ENCODE data around the gene ACTL6B. TPM values are rescaled to one million over a fixed set of nuclear protein-coding genes. Genes with fewer than 3 reads are reported as not detected.
"Not testable (repeated sequence)": the region's sequence is repeated elsewhere in the genome, so short reads cannot be mapped to it uniquely, and the experiment has no call there.

Gene ACTL6B
- total RNA-seq, 4 donors from 2014 or later: not detected

DNA sequence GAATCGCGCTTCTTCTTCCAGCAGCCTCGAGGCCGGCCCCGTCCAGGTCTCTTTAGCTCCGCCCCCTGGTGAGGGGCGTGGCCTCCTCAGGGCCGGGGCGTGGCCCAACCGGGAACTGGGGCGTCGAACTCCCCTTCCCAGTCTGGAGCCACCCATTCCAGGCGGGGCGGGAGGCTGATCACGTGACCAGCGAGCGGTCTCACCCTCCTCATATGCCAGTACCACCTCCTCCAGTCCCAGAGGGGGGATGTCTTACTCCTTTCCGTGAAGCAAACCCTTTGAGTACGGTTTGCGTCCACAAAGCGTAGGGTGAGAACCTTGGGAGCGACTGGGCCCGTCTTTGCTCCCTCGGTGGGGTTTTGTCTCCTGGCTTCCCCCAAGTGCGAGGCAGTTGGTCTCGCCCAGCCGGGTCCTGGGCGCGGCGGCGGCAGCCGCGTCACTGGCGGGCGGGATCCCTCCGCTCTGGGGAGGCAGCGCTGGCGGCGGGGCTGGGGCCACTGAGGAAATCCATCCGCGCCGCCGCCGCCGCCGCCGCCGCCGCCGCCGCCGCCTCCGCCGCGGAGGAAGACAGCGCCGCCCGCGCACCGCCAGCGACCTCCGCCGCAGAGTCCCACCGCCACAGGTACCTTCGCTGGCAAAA lies 17.2 kb upstream of the ACTL6B start, which contains the start of gene GNB2:
TSS of gene GNB2 (plus strand) at position 439 of the 640 bp plus-strand sequence. CDS start 2,526 bp downstream, outside the sequence.
- H3K36me3 ChIP-seq: peaks cover 20% of the 10 kb centered on the region
- H3K4me3 ChIP-seq: peak within 1 kb of the TSS; percentile 87
- no peaks in the 10 kb centered on the region for H3K9me3 ChIP-seq
- 1% methylated on average over 10 of the region's 65 CpGs for WGBS
- peaks cover 29% of the 10 kb centered on the region for H3K4me1 ChIP-seq
- no peaks in the 10 kb centered on the region for H3K27me3 ChIP-seq
- DNase-seq (ENCODE audit: low spot score in 2 of 2): peak; percentile 99 to 100
- peak within 1 kb of the TSS; percentile 93 for H3K27ac ChIP-seq
- TF ChIP-seq, protein P1, sequence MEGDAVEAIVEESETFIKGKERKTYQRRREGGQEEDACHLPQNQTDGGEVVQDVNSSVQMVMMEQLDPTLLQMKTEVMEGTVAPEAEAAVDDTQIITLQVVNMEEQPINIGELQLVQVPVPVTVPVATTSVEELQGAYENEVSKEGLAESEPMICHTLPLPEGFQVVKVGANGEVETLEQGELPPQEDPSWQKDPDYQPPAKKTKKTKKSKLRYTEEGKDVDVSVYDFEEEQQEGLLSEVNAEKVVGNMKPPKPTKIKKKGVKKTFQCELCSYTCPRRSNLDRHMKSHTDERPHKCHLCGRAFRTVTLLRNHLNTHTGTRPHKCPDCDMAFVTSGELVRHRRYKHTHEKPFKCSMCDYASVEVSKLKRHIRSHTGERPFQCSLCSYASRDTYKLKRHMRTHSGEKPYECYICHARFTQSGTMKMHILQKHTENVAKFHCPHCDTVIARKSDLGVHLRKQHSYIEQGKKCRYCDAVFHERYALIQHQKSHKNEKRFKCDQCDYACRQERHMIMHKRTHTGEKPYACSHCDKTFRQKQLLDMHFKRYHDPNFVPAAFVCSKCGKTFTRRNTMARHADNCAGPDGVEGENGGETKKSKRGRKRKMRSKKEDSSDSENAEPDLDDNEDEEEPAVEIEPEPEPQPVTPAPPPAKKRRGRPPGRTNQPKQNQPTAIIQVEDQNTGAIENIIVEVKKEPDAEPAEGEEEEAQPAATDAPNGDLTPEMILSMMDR (IDR thresholded peaks at IDR 0.05): no peak
- TF ChIP-seq POLR2A (IDR thresholded peaks at IDR 0.05) (peak in 1 of 2 donors; percentile 78), EP300 (IDR thresholded peaks at IDR 0.05) (no peak), POLR2AphosphoS5 (IDR thresholded peaks at IDR 0.05) (peak; percentile 8 to 100 (median 99))

DNA sequence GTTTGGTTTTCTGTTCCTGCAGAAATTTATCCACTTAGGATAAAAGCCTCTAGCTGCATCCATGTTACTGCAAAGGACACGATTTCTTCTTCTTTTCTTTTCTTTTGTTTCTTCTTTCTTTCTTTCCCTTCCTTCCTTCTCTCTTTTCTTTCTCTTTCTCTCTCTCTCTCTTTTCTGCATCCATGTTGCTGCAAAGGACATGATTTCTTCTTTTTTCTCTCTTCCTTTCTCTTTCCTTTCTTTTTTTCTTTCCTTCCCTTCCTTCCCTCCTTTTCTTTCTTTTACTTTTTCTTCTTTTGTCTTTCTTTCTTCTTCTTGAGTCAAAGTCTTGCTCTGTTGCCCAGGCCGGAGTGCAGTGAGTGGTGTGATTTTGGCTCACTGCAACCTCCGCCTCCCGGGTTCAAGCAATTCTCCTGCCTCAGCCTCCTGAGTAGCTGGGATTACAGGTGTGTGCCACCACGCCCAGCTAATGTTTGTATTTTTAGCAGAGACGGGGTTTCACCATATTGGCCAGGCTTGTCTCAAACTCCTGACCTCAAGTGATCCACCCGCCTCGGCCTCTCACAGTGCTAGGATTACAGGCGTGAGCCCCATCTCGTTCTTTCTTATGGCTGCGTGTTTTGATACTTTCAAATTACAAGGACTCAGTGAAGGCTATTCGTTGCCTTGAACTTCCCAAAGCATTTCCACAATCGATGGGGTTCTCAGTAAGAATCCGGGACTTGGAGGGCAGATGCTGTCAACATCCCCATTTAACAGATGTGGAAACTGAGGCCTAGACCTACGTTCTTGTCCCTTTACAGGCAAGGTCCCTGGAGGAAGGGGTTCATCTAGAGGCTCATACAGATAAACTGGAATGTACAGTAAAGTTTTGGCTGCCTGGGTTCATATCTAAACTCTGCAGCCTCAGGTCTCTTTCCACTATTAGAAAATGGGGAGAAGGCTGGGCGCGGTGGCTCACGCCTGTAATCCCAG lies 15.4 kb upstream of the ACTL6B start:
- Histone ChIP-seq H3K4me1 (peaks cover 21% of the 10 kb centered on the region), H3K27ac (no peak overlapping the region), H3K4me3 (no peak overlapping the region), H3K9me3 (no peaks in the 10 kb centered on the region), H3K27me3 (no peaks in the 10 kb centered on the region), H3K36me3 (peaks cover 2% of the 10 kb centered on the region)
- DNase-seq (ENCODE audit: low spot score in 2 of 2): no peak
- TF ChIP-seq EP300 (IDR thresholded peaks at IDR 0.05) (no peak), POLR2AphosphoS5 (IDR thresholded peaks at IDR 0.05) (no peak), POLR2A (IDR thresholded peaks at IDR 0.05) (no peak)
- TF ChIP-seq, protein P1 (IDR thresholded peaks at IDR 0.05): no peak
- 95% methylated on average over 18 of the region's 18 CpGs for WGBS

DNA sequence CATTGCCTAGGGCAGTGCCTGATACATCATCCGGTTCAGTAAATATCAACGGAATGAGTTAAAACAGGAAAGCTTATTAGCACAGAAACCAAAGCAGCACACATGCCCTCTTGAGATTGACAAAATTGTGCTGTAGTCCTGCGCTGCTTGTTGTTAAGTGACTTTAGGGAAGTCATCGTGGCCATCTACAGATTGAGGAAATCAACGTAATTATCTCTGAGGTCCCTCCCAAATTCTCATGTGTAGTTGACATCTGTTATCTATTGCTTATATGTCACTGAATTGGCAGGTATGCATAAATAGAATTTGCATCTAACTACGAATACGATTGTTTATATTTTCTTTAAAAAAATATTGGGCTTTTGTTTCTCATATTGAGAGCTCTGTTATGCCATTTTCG lies 13.8 kb upstream of the ACTL6B start:
- Histone ChIP-seq H3K36me3 (no peaks in the 10 kb centered on the region), H3K27ac (no peak overlapping the region), H3K27me3 (no peaks in the 10 kb centered on the region), H3K4me3 (no peak overlapping the region), H3K4me1 (peaks cover 6% of the 10 kb centered on the region), H3K9me3 (no peaks in the 10 kb centered on the region)
- WGBS: 67% methylated on average over 8 of the region's 8 CpGs
- no peak for DNase-seq (ENCODE audit: low spot score in 2 of 2)
- TF ChIP-seq POLR2AphosphoS5 (IDR thresholded peaks at IDR 0.05) (no peak), POLR2A (IDR thresholded peaks at IDR 0.05) (no peak), EP300 (IDR thresholded peaks at IDR 0.05) (no peak)
- TF ChIP-seq, protein P1 (IDR thresholded peaks at IDR 0.05): no peak

DNA sequence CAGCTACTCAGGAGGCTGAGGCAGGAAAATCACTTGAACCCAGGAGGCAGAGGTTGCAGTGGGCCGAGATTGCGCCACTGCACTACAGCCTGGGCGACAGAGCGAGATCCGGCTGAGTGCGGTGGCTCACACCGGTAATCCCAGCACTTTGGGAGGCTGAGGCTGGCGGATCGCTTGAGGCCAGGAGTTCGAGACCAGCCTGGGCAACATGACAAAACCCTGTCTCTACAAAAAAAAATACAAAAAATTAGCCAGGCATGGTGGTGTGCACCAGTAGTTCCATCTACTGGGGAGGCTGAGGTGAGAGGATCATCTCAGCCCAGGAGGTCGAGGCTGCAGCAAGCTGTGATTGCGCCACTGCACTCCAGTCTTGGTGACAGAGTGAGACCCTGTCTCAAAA lies 12.9 kb upstream of the ACTL6B start:
- not testable (repeated sequence) for H3K36me3 ChIP-seq; H3K27me3 ChIP-seq; H3K4me1 ChIP-seq; DNase-seq (ENCODE audit: low spot score in 2 of 2); H3K9me3 ChIP-seq; H3K27ac ChIP-seq; H3K4me3 ChIP-seq
- 97% methylated on average over 12 of the region's 12 CpGs for WGBS

DNA sequence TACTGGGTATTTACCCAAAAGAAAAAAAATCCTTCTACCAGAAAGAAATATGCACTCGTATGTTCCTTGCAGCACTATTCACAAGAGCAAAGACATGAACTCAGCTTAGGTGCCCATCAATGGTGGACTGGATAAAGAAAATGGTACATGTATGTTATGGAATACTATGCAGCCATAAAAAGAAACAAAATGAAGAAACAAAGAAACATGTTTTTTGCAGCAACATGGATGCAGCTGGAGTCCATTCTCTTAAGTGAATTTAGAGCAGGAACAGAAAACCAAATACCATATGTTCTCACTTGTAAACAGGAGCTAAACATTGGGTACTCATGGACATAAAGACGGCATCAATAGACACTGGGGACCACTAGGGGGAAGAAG lies 11.8 kb upstream of the ACTL6B start:
- Histone ChIP-seq H3K27ac (no peak overlapping the region), H3K4me3 (no peak overlapping the region), H3K9me3 (no peaks in the 10 kb centered on the region), H3K4me1 (peaks cover 5% of the 10 kb centered on the region), H3K36me3 (no peaks in the 10 kb centered on the region), H3K27me3 (no peaks in the 10 kb centered on the region)
- 82% methylated on average over 2 of the region's 2 CpGs for WGBS
- TF ChIP-seq EP300 (IDR thresholded peaks at IDR 0.05) (no peak), POLR2AphosphoS5 (IDR thresholded peaks at IDR 0.05) (no peak), POLR2A (IDR thresholded peaks at IDR 0.05) (no peak)
- TF ChIP-seq, protein P1 (IDR thresholded peaks at IDR 0.05): no peak
- no peak for DNase-seq (ENCODE audit: low spot score in 2 of 2)
